ENCODE results near the gene TRAPPC3L. TPM values are rescaled to one million over a fixed set of nuclear protein-coding genes. Genes with fewer than 3 reads are reported as not detected.

TRAPPC3L gene
- total RNA-seq, 1 experiment from 2014 or later = not detected

DNA sequence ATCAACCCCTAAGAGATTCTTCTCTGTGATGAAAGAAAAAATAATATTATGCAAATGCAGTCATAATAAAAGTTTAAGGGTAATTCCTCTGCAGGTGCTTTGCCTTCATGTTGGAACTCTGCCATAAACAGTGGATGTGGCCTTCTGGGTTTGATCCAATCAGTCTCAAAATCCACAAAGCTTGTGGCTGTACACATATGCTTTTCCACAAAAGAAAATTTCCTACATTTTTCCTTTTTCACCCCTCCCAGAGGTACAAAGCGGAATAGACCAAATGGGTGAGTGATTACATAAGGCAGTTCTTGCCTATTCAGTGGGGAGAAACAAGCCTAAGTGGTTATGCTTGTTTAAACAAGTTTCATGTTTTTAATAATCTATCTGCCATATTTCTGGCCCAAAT, 17.4 kb downstream of the TRAPPC3L start:
- no peaks in the 10 kb centered on the region for H3K9me3 Mint-ChIP-seq
- H3K4me1 Mint-ChIP-seq = peaks cover 34 to 42% of the 10 kb centered on the region in 2 experiments
- H3K9me3 ChIP-seq (ENCODE audit: control insufficient read depth, low read depth, low read length) = no peaks in the 10 kb centered on the region

More for the DNA sequence above, 17.4 kb downstream of the TRAPPC3L start:
- H3T11ph ChIP-seq (ENCODE audit: low read length) = no peak overlapping the region
- no peak overlapping the region for H4K8ac ChIP-seq (replicated peaks; ENCODE audit: insufficient read length, low read depth, low read length)
- no peak overlapping the region for H3K27ac Mint-ChIP-seq
- no peak overlapping the region for H2BK120ac ChIP-seq (ENCODE audit: low read depth, low read length, poor library complexity, severe bottlenecking)
- H2BK5ac ChIP-seq (ENCODE audit: insufficient read length, low read length) = no peak overlapping the region
- no peak overlapping the region for H2BK15ac ChIP-seq (ENCODE audit: low read depth, low read length)
- H4K91ac ChIP-seq (ENCODE audit: insufficient read length, low read depth, low read length) = no peak overlapping the region
- no peak overlapping the region for H4K5ac ChIP-seq (ENCODE audit: insufficient read length, low read depth, low read length)
- TF ChIP-seq, protein P1, sequence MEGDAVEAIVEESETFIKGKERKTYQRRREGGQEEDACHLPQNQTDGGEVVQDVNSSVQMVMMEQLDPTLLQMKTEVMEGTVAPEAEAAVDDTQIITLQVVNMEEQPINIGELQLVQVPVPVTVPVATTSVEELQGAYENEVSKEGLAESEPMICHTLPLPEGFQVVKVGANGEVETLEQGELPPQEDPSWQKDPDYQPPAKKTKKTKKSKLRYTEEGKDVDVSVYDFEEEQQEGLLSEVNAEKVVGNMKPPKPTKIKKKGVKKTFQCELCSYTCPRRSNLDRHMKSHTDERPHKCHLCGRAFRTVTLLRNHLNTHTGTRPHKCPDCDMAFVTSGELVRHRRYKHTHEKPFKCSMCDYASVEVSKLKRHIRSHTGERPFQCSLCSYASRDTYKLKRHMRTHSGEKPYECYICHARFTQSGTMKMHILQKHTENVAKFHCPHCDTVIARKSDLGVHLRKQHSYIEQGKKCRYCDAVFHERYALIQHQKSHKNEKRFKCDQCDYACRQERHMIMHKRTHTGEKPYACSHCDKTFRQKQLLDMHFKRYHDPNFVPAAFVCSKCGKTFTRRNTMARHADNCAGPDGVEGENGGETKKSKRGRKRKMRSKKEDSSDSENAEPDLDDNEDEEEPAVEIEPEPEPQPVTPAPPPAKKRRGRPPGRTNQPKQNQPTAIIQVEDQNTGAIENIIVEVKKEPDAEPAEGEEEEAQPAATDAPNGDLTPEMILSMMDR (conservative IDR thresholded peaks at IDR 0.05) = no peak
- no peak overlapping the region for H2AK5ac ChIP-seq (ENCODE audit: insufficient read length, low read length)
- no peak overlapping the region for H3K23ac ChIP-seq (ENCODE audit: insufficient read length, low read depth, low read length)
- H3K36me3 Mint-ChIP-seq (ENCODE audit: insufficient read depth in 1 of 3, low read depth in 3 of 3) = no peaks in the 10 kb centered on the region
- DNase-seq = no peak
- H3K79me1 ChIP-seq (ENCODE audit: insufficient read depth, low read depth, low read length, poor library complexity, severe bottlenecking) = no peaks in the 10 kb centered on the region
- H3K4me2 ChIP-seq (ENCODE audit: insufficient read depth, insufficient read length, low read length) = no peak overlapping the region
- no peak overlapping the region for H3K4me3 Mint-ChIP-seq
- WGBS (ENCODE audit: extremely low coverage, insufficient read length, low lambda C conversion rate) = no CpG with 5 or more reads among the region's 1 CpG
- H3K4ac ChIP-seq (ENCODE audit: low read depth, low read length) = no peak overlapping the region
- H2BK12ac ChIP-seq (ENCODE audit: insufficient read length, low read depth, low read length) = no peak overlapping the region
- no peak overlapping the region for H3K14ac ChIP-seq (ENCODE audit: insufficient read depth, low read length)
- H2BK20ac ChIP-seq (ENCODE audit: low read depth, low read length, poor library complexity, severe bottlenecking) = no peak overlapping the region
- H3K9ac ChIP-seq (ENCODE audit: extremely low read depth, insufficient read length, low read length) = no peak overlapping the region
- no peak overlapping the region for H2AFZ ChIP-seq (ENCODE audit: low read length)
- H3K27me3 Mint-ChIP-seq (ENCODE audit: low read depth) = no peaks in the 10 kb centered on the region
- no peaks in the 10 kb centered on the region for H3K27me3 ChIP-seq (ENCODE audit: insufficient read depth, low read length)
- no peak overlapping the region for H3K56ac ChIP-seq (ENCODE audit: insufficient read length, low read depth, low read length)
- peaks cover 8% of the 10 kb centered on the region; the same call in 1 of the 2 replicates for H3K4me1 ChIP-seq (ENCODE audit: insufficient read depth, low read length)
- no peaks in the 10 kb centered on the region for H3K79me2 ChIP-seq (ENCODE audit: insufficient read depth, low read length)
- H3K18ac ChIP-seq (ENCODE audit: insufficient read length, low read depth, low read length) = no peak overlapping the region
- no peaks in the 10 kb centered on the region for H4K20me1 ChIP-seq (ENCODE audit: control insufficient read depth, insufficient read depth, insufficient read length)
- H3K23me2 ChIP-seq (ENCODE audit: insufficient read length, low read depth, low read length, poor library complexity, severe bottlenecking) = no peaks in the 10 kb centered on the region
- no peak overlapping the region for H3K27ac ChIP-seq (ENCODE audit: insufficient read length, low read depth, low read length)

Data from H9 (cell line).